IMR-90 (cell line): ENCODE measurements around the gene ERC2. TPM values are rescaled to one million over a fixed set of nuclear protein-coding genes. Genes with fewer than 3 reads are reported as not detected.

Experiments used
- ATAC-seq: fragments of 200-7000 bp; cut with Tn5 transposase; 2 replicates; pipeline ENCODE4 v1.9.1; 2020; ENCODE audit warnings: low read depth, mild to moderate bottlenecking, moderate library complexity
- BruUV-seq: library from RNA; stranded (reverse); fragments of 400-500 nt; replicated peaks from 2 replicates; lab custom pipeline; 2021; lab: Mats Ljungman, UMichigan
- CTCF ChIA-PET: fragments of 300-600 bp; formaldehyde crosslinking; extraction: SDS; loops from one replicate; lab custom pipeline; 2021; ENCODE audit warnings: antibody characterized with exemption; lab: Yijun Ruan, JAX
- POLR2A ChIA-PET: fragments of 300-600 bp; sonication (Branson Sonifier 250); formaldehyde crosslinking; loops from one replicate; lab custom pipeline; 2022; ENCODE audit warnings: antibody characterized with exemption; ENCODE audit not compliant: unreplicated experiment; lab: Charles Lee
- DNase-seq: peaks from one replicate; pipeline ENCODE4 v3.0.0; 2013
- H2AFZ ChIP-seq: replicated peaks from 2 replicates; pipeline ENCODE3; 2013; ENCODE audit warnings: low read length, mild to moderate bottlenecking; ENCODE audit not compliant: poor library complexity
- H2AK5ac ChIP-seq: 2 replicates; pipeline ENCODE4 v1.6.1; 2013; ENCODE audit warnings: low read depth, low read length, inconsistent platforms
- H2AK9ac ChIP-seq: replicated peaks from 2 replicates; pipeline ENCODE3; 2013; ENCODE audit warnings: mild to moderate bottlenecking, low read depth, low read length, moderate library complexity; ENCODE audit not compliant: poor library complexity
- H2BK120ac ChIP-seq: 2 replicates; pipeline ENCODE4 v1.6.1; 2013; ENCODE audit warnings: low read depth, low read length, inconsistent platforms
- H2BK15ac ChIP-seq: 3 replicates; pipeline ENCODE4 v1.6.1; 2013; ENCODE audit warnings: low read depth, low read length, inconsistent platforms
- H2BK20ac ChIP-seq: 2 replicates; pipeline ENCODE4 v1.6.1; 2013; ENCODE audit warnings: low read depth, mild to moderate bottlenecking, inconsistent platforms, low read length, moderate library complexity
- H2BK5ac ChIP-seq: 2 replicates; pipeline ENCODE4 v1.6.1; 2013; ENCODE audit warnings: mild to moderate bottlenecking, low read depth, low read length, inconsistent platforms; ENCODE audit not compliant: poor library complexity, severe bottlenecking
- H3K14ac ChIP-seq: replicated peaks from 2 replicates; pipeline ENCODE4 v1.6.1; 2013; ENCODE audit warnings: low read depth, low read length, inconsistent platforms
- H3K18ac ChIP-seq: 2 replicates; pipeline ENCODE4 v1.6.1; 2013; ENCODE audit warnings: low read depth, low read length, control low read depth
- H3K23ac ChIP-seq: 2 replicates; pipeline ENCODE4 v1.6.1; 2013; ENCODE audit warnings: low read depth, low read length, inconsistent platforms
- H3K27ac ChIP-seq: 2 replicates; pipeline ENCODE4 v1.5.1; 2013; ENCODE audit warnings: mild to moderate bottlenecking, control low read depth, low read length; ENCODE audit not compliant: insufficient read depth
- H3K27me3 ChIP-seq: 2 replicates; pipeline ENCODE4 v1.6.1; 2013; ENCODE audit warnings: low read length; ENCODE audit not compliant: control insufficient read depth, insufficient read depth
- H3K36me3 ChIP-seq: 2 replicates; pipeline ENCODE4 v1.6.1; 2013; ENCODE audit warnings: low read length, mixed read lengths; ENCODE audit not compliant: control insufficient read depth, insufficient read depth
- H3K4ac ChIP-seq: 2 replicates; pipeline ENCODE4 v1.6.1; 2013; ENCODE audit warnings: low read depth, low read length, inconsistent platforms
- H3K4me1 ChIP-seq: 2 replicates; pipeline ENCODE4 v1.6.1; 2013; ENCODE audit warnings: low read length, mixed read lengths; ENCODE audit not compliant: control insufficient read depth, insufficient read depth
- H3K4me2 ChIP-seq: 2 replicates; pipeline ENCODE4 v1.6.1; 2013; ENCODE audit warnings: low read depth, mild to moderate bottlenecking, control low read depth, low read length, moderate library complexity
- H3K4me3 ChIP-seq: 2 replicates; pipeline ENCODE4 v1.5.1; 2013; ENCODE audit warnings: low read depth, mild to moderate bottlenecking, control low read depth, low read length, moderate library complexity; ENCODE audit not compliant: insufficient read depth
- H3K56ac ChIP-seq: 2 replicates; pipeline ENCODE4 v1.6.1; 2013; ENCODE audit warnings: low read length, inconsistent platforms; ENCODE audit not compliant: insufficient read depth; ENCODE audit errors: extremely low read depth
- H3K79me1 ChIP-seq, 2 experiments: 2 replicates each; pipeline ENCODE4 v1.6.1; 2013; ENCODE audit warnings: low read length in 2 of 2, inconsistent platforms in 1 of 2, low read depth in 1 of 2
- H3K9ac ChIP-seq: 2 replicates; pipeline ENCODE4 v1.6.1; 2013; ENCODE audit warnings: low read depth, low read length, control low read depth
- H3K9me1 ChIP-seq: 2 replicates; pipeline ENCODE4 v1.6.1; 2013; ENCODE audit warnings: low read length, inconsistent platforms; ENCODE audit not compliant: insufficient read depth
- H3K9me3 ChIP-seq: 2 replicates; pipeline ENCODE4 v1.6.1; 2013; ENCODE audit warnings: low read length; ENCODE audit not compliant: control insufficient read depth, insufficient read depth
- H4K20me1 ChIP-seq: 2 replicates; pipeline ENCODE4 v1.6.1; 2013; ENCODE audit warnings: low read length, inconsistent platforms; ENCODE audit not compliant: insufficient read depth
- H4K5ac ChIP-seq: 2 replicates; pipeline ENCODE4 v1.6.1; 2013; ENCODE audit warnings: mild to moderate bottlenecking, low read depth, low read length, control low read depth
- H4K8ac ChIP-seq, 2 experiments: 2 replicates each; pipeline ENCODE4 v1.6.1; 2013; ENCODE audit warnings: low read depth in 2 of 2, low read length in 2 of 2, control low read depth in 1 of 2, inconsistent platforms in 1 of 2
- H4K91ac ChIP-seq: 2 replicates; pipeline ENCODE4 v1.6.1; 2013; ENCODE audit warnings: low read depth, low read length, inconsistent platforms; ENCODE audit not compliant: insufficient read depth
- CEBPB ChIP-seq: IDR thresholded peaks from 2 replicates; pipeline ENCODE4 v1.6.1; 2012; ENCODE audit warnings: low read depth, low read length, improper control_type of control experiment
- FOS ChIP-seq: fragments of 150-350 bp; IDR thresholded peaks from 2 replicates; pipeline ENCODE4 v1.6.1; 2016; ENCODE audit warnings: low read depth, low read length
- MAZ ChIP-seq: IDR thresholded peaks from 2 replicates; pipeline ENCODE4 v1.6.1; 2012; ENCODE audit warnings: low read depth, mild to moderate bottlenecking, low read length, improper control_type of control experiment, moderate library complexity, borderline replicate concordance
- RAD21 ChIP-seq: IDR thresholded peaks from 2 replicates; pipeline ENCODE4 v1.6.1; 2012; ENCODE audit warnings: low read length, improper control_type of control experiment
- RFX5 ChIP-seq: IDR thresholded peaks from 2 replicates; pipeline ENCODE4 v1.8.0; 2012; ENCODE audit warnings: low read depth, mild to moderate bottlenecking, low read length, moderate library complexity
- WGBS, 2 experiments: methylation state at CpG; one replicate each; pipeline versions ENCODE4 v1.1.5 to v1.1.7; 2013; ENCODE audit warnings: missing lambda C conversion rate in 2 of 2; ENCODE audit not compliant: insufficient read length in 1 of 2; ENCODE audit errors: extremely low coverage in 2 of 2; 5-methylcytosine and 5-hydroxymethylcytosine counted together
- dilution Hi-C: fragments of 300-500 bp; cut with HindIII; formaldehyde crosslinking; loops from one replicate; pipeline ENCODE4 v1.14.3; 2018; ENCODE audit warnings: low sequenced_read_pairs; ENCODE audit not compliant: unreplicated experiment
- in situ Hi-C: fragments of 300-500 bp; cut with MboI; formaldehyde crosslinking; loops from 3 replicates; pipeline ENCODE4 v1.14.3; 2019; ENCODE audit warnings: low sequenced_read_pairs, inconsistent platforms, mixed read lengths
- intact Hi-C: fragments of 100-400 bp; cut with micrococcal nuclease; formaldehyde crosslinking; loops from 2 replicates; pipeline ENCODE4 v1.10.0; 2022
- polyA plus RNA-seq, 3 experiments: library from polyadenylated mRNA; depleted of rRNA; stranded (reverse); fragments of >200 nt; gene quantifications; 2 replicates each; pipeline ENCODE4 v1.2.3, GENCODE V29; 2012; ENCODE audit warnings: low replicate concordance in 1 of 3
- total RNA-seq: library from RNA; depleted of rRNA; stranded (reverse); fragments of >200 nt; gene quantifications from 2 replicates; pipeline ENCODE4 v1.2.3, GENCODE V29; 2012
- TF ChIP-seq, protein P1 (sequence below): conservative IDR thresholded peaks from 2 replicates; pipeline ENCODE4 v1.5.1; 2012; ENCODE audit warnings: mild to moderate bottlenecking, low read depth, low read length, improper control_type of control experiment

Gene ERC2
- total and polyA plus RNA-seq, 2 of the 4 experiments (the other 2 are of a cell fraction), result 0.17 to 0.18 TPM

- no peak overlapping the region for H2BK20ac ChIP-seq
- intact Hi-C loops (loop anchor here (10.0 kb wide), 1 partner anchor 652 kb away; the partner anchor contains the start of gene WNT5A), dilution Hi-C loops (no loop called here), in situ Hi-C loops (no loop called here)
- no peaks in the 10 kb centered on the region; the same call in 1 of the 2 replicates for H4K20me1 ChIP-seq
- no peaks in the 10 kb centered on the region for H3K79me1 ChIP-seq
- POLR2A ChIA-PET, result no interaction called here
- no peak overlapping the region for H2BK15ac ChIP-seq
- no peak overlapping the region for H4K5ac ChIP-seq
- CTCF ChIA-PET, result no interaction called here
- H3K27me3 ChIP-seq, result peaks cover 3% of the 10 kb centered on the region; the same call in 1 of the 2 replicates
- DNase-seq (no peak), ATAC-seq (no peak)
- H3K4me2 ChIP-seq, result no peak overlapping the region
- no peak overlapping the region for H2AK5ac ChIP-seq
- WGBS, 2 experiments, result 60% methylated on average over 1 of the region's 2 CpGs; no CpG with 5 or more reads in 1 of the 2 experiments
- H3K14ac ChIP-seq, result no peak overlapping the region
- no peak overlapping the region for H3K4ac ChIP-seq
- H3K4me1 ChIP-seq, result peaks cover 3% of the 10 kb centered on the region
- no peak overlapping the region for H3K23ac ChIP-seq
- no peak overlapping the region for H3K56ac ChIP-seq
- BruUV-seq, result no TSS peak
- no peak overlapping the region for H4K8ac ChIP-seq
- no peak overlapping the region for H2BK120ac ChIP-seq
- no peak overlapping the region for H3K27ac ChIP-seq
- no peak overlapping the region for H3K18ac ChIP-seq
- H4K91ac ChIP-seq, result no peak overlapping the region
- no peak for TF ChIP-seq MAZ
- TF ChIP-seq FOS, result no peak
- no peak for TF ChIP-seq RFX5
- TF ChIP-seq RAD21, result no peak
- TF ChIP-seq, protein P1, sequence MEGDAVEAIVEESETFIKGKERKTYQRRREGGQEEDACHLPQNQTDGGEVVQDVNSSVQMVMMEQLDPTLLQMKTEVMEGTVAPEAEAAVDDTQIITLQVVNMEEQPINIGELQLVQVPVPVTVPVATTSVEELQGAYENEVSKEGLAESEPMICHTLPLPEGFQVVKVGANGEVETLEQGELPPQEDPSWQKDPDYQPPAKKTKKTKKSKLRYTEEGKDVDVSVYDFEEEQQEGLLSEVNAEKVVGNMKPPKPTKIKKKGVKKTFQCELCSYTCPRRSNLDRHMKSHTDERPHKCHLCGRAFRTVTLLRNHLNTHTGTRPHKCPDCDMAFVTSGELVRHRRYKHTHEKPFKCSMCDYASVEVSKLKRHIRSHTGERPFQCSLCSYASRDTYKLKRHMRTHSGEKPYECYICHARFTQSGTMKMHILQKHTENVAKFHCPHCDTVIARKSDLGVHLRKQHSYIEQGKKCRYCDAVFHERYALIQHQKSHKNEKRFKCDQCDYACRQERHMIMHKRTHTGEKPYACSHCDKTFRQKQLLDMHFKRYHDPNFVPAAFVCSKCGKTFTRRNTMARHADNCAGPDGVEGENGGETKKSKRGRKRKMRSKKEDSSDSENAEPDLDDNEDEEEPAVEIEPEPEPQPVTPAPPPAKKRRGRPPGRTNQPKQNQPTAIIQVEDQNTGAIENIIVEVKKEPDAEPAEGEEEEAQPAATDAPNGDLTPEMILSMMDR, result no peak
- TF ChIP-seq CEBPB, result no peak
- H2AK9ac ChIP-seq, result no peak overlapping the region
- no peaks in the 10 kb centered on the region for H3K36me3 ChIP-seq
- H3K9me3 ChIP-seq, result no peaks in the 10 kb centered on the region
- no peak overlapping the region for H2BK5ac ChIP-seq
- no peaks in the 10 kb centered on the region for H3K9me1 ChIP-seq
- H3K9ac ChIP-seq, result no peak overlapping the region
- no peak overlapping the region for H2AFZ ChIP-seq
- no peak overlapping the region for H3K4me3 ChIP-seq
These were observed 331.8 kb downstream of the ERC2 start for GRCh38 chr3:56136514-56136913.
